WTC11 (cell line): ENCODE data around the gene GOSR2. TPM values are rescaled to one million over a fixed set of nuclear protein-coding genes. Genes with fewer than 3 reads are reported as not detected.

Source experiments
- ATAC-seq: fragments of 200-7000 bp; cut with Tn5 transposase; 2 replicates; pipeline ENCODE4 v1.10.0; 2021; ENCODE audit warnings: mild to moderate bottlenecking, moderate library complexity
- CTCF ChIA-PET: fragments of 300-600 bp; sonication (Branson Sonifier 250); formaldehyde crosslinking; loops from one replicate; lab custom pipeline; 2021; ENCODE audit warnings: antibody characterized with exemption; lab: Charles Lee
- POLR2A ChIA-PET: fragments of 350-600 bp; sonication (Branson Sonifier 250); formaldehyde crosslinking; loops from one replicate; lab custom pipeline; 2021; ENCODE audit warnings: antibody characterized with exemption; lab: Charles Lee
- DNase-seq: peaks from one replicate; pipeline ENCODE4 v3.0.0; 2021; ENCODE audit warnings: low spot score
- H3K27ac Mint-ChIP-seq: 2 replicates; pipeline ENCODE4 v1.8.0; 2021; ENCODE audit warnings: mixed read lengths
- H3K27me3 Mint-ChIP-seq: 2 replicates; pipeline ENCODE4 v1.8.0; 2021; ENCODE audit warnings: low read depth, mild to moderate bottlenecking, moderate library complexity, mixed read lengths
- H3K36me3 Mint-ChIP-seq: 2 replicates; pipeline ENCODE4 v1.8.0; 2021; ENCODE audit warnings: mixed read lengths
- H3K4me1 Mint-ChIP-seq: 2 replicates; pipeline ENCODE4 v1.8.0; 2022; ENCODE audit warnings: mixed read lengths
- H3K4me3 Mint-ChIP-seq: 2 replicates; pipeline ENCODE4 v1.8.0; 2021; ENCODE audit warnings: mild to moderate bottlenecking, moderate library complexity, mixed read lengths
- H3K9me3 Mint-ChIP-seq: 2 replicates; pipeline ENCODE4 v1.8.0; 2021; ENCODE audit warnings: mixed read lengths
- ARID4B ChIP-seq: sonication (generic); formaldehyde crosslinking; IDR thresholded peaks from 2 replicates; pipeline ENCODE4 v1.8.0; 2023; ENCODE audit warnings: missing genetic modification reagents, mild to moderate bottlenecking, borderline replicate concordance
- ESRRA ChIP-seq: sonication (generic); formaldehyde crosslinking; IDR thresholded peaks from 2 replicates; pipeline ENCODE4 v1.8.1; 2022; ENCODE audit warnings: mild to moderate bottlenecking, missing genetic modification reagents, borderline replicate concordance
- FOXK1 ChIP-seq: sonication (generic); formaldehyde crosslinking; IDR thresholded peaks from 2 replicates; pipeline ENCODE4 v1.8.0; 2022; ENCODE audit warnings: mild to moderate bottlenecking, moderate library complexity, missing genetic modification reagents
- FOXP1 ChIP-seq: sonication (generic); formaldehyde crosslinking; IDR thresholded peaks from 2 replicates; pipeline ENCODE4 v1.8.0; 2022; ENCODE audit warnings: missing genetic modification reagents, mild to moderate bottlenecking, moderate library complexity, borderline replicate concordance
- GTF2I ChIP-seq: fragments of 250-450 bp; sonication (Bioruptor Pico); conservative IDR thresholded peaks from 2 replicates; pipeline ENCODE4 v1.4.0; 2021; ENCODE audit warnings: mild to moderate bottlenecking
- JUN ChIP-seq: sonication (generic); formaldehyde crosslinking; IDR thresholded peaks from 2 replicates; pipeline ENCODE4 v1.8.0; 2023; ENCODE audit warnings: mild to moderate bottlenecking, missing genetic modification reagents
- NFATC4 ChIP-seq: fragments of 250-450 bp; sonication (Bioruptor Pico); IDR thresholded peaks from 2 replicates; pipeline ENCODE4 v1.9.0; 2021; ENCODE audit warnings: mild to moderate bottlenecking
- NFE2L1 ChIP-seq: sonication (generic); formaldehyde crosslinking; IDR thresholded peaks from 2 replicates; pipeline ENCODE4 v1.8.1; 2023; ENCODE audit warnings: missing genetic modification reagents
- NFYB ChIP-seq: sonication (generic); formaldehyde crosslinking; conservative IDR thresholded peaks from 2 replicates; pipeline ENCODE4 v1.8.0; 2022; ENCODE audit warnings: low read depth, missing genetic modification reagents
- RELA ChIP-seq: sonication (generic); formaldehyde crosslinking; IDR thresholded peaks from 2 replicates; pipeline ENCODE4 v1.8.1; 2022; ENCODE audit warnings: missing genetic modification reagents, mild to moderate bottlenecking, borderline replicate concordance
- SMAD3 ChIP-seq: sonication (generic); formaldehyde crosslinking; IDR thresholded peaks from 2 replicates; pipeline ENCODE4 v1.8.0; 2022; ENCODE audit warnings: missing genetic modification reagents, mild to moderate bottlenecking, borderline replicate concordance
- SMAD4 ChIP-seq: sonication (generic); formaldehyde crosslinking; IDR thresholded peaks from 2 replicates; pipeline ENCODE4 v1.8.0; 2022; ENCODE audit warnings: mild to moderate bottlenecking, missing genetic modification reagents
- TEAD1 ChIP-seq: sonication (generic); formaldehyde crosslinking; IDR thresholded peaks from 2 replicates; pipeline ENCODE4 v1.8.0; 2022; ENCODE audit warnings: mild to moderate bottlenecking, missing genetic modification reagents
- TEAD4 ChIP-seq: sonication (generic); formaldehyde crosslinking; IDR thresholded peaks from 2 replicates; pipeline ENCODE4 v1.8.0; 2022; ENCODE audit warnings: mild to moderate bottlenecking, missing genetic modification reagents
- ZBTB43 ChIP-seq: sonication (generic); formaldehyde crosslinking; IDR thresholded peaks from 2 replicates; pipeline ENCODE4 v1.8.1; 2023; ENCODE audit warnings: mild to moderate bottlenecking, missing genetic modification reagents
- ZNF396 ChIP-seq: fragments of 250-450 bp; sonication (Bioruptor Pico); IDR thresholded peaks from 2 replicates; pipeline ENCODE4 v1.8.0; 2021; ENCODE audit warnings: mild to moderate bottlenecking, moderate library complexity, borderline replicate concordance
- total RNA-seq: library from RNA; stranded (reverse); gene quantifications from 3 replicates; pipeline ENCODE4 v1.2.3, GENCODE V29; 2021
- TF ChIP-seq, protein P1 (sequence below): sonication (generic); formaldehyde crosslinking; IDR thresholded peaks from 2 replicates; pipeline ENCODE4 v1.8.0; 2022; ENCODE audit warnings: mild to moderate bottlenecking, missing genetic modification reagents
- TF ChIP-seq, protein P2 (sequence below): sonication (generic); formaldehyde crosslinking; IDR thresholded peaks from 2 replicates; pipeline ENCODE4 v1.8.1; 2022; ENCODE audit warnings: low read depth, missing genetic modification reagents, borderline replicate concordance
- TF ChIP-seq, protein P3 (sequence below): sonication (generic); formaldehyde crosslinking; IDR thresholded peaks from 2 replicates; pipeline ENCODE4 v1.8.1; 2023; ENCODE audit warnings: mild to moderate bottlenecking, moderate library complexity, missing genetic modification reagents
- TF ChIP-seq, protein P4 (sequence below): sonication (generic); formaldehyde crosslinking; IDR thresholded peaks from 2 replicates; pipeline ENCODE4 v1.8.1; 2022; ENCODE audit warnings: mild to moderate bottlenecking, moderate library complexity, missing genetic modification reagents
- TF ChIP-seq, protein P5 (sequence below): fragments of 250-450 bp; sonication (Bioruptor Pico); IDR thresholded peaks from 2 replicates; pipeline ENCODE4 v1.9.0; 2021; ENCODE audit warnings: moderate library complexity, mild to moderate bottlenecking, inconsistent platforms, borderline replicate concordance
- TF ChIP-seq, protein P6 (sequence below): sonication (generic); formaldehyde crosslinking; IDR thresholded peaks from 2 replicates; pipeline ENCODE4 v1.8.0; 2022; ENCODE audit warnings: mild to moderate bottlenecking, missing genetic modification reagents
- TF ChIP-seq, protein P7 (sequence below): sonication (generic); formaldehyde crosslinking; IDR thresholded peaks from 2 replicates; pipeline ENCODE4 v1.8.1; 2023; ENCODE audit warnings: mild to moderate bottlenecking, missing genetic modification reagents, moderate library complexity

Gene GOSR2
- total RNA-seq, 1 experiment from 2014 or later = 45.8 TPM

DNA sequence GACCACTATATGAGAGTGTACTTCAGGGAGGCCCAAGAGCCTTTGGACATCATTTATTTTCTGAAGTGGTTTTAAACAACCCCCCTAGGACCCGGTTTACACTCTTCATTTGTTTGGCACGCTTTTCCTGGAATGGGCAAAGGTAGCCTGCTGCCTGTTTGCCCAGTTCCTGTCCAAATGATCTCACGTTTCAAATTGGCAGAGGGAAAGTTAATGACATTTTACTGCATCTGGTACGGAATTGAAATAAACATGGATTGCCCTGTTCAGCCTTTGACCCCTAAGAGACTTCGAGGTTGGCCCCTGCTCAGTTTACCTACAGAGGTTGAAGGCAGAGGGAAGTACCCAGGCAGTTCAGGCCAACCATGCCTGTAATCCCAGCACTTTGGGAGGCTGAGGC, 61.9 kb downstream of the GOSR2 start (continued):
- TF ChIP-seq ARID4B (CRISPR knock-in tag) (no peak), ZNF396 (CRISPR knock-in tag) (no peak), NFE2L1 (CRISPR knock-in tag) (no peak), SMAD3 (CRISPR knock-in tag) (no peak), JUN (no peak), ESRRA (no peak)
- TF ChIP-seq, protein P1, sequence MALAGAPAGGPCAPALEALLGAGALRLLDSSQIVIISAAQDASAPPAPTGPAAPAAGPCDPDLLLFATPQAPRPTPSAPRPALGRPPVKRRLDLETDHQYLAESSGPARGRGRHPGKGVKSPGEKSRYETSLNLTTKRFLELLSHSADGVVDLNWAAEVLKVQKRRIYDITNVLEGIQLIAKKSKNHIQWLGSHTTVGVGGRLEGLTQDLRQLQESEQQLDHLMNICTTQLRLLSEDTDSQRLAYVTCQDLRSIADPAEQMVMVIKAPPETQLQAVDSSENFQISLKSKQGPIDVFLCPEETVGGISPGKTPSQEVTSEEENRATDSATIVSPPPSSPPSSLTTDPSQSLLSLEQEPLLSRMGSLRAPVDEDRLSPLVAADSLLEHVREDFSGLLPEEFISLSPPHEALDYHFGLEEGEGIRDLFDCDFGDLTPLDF (CRISPR knock-in tag) = no peak
- TF ChIP-seq, protein P2, sequence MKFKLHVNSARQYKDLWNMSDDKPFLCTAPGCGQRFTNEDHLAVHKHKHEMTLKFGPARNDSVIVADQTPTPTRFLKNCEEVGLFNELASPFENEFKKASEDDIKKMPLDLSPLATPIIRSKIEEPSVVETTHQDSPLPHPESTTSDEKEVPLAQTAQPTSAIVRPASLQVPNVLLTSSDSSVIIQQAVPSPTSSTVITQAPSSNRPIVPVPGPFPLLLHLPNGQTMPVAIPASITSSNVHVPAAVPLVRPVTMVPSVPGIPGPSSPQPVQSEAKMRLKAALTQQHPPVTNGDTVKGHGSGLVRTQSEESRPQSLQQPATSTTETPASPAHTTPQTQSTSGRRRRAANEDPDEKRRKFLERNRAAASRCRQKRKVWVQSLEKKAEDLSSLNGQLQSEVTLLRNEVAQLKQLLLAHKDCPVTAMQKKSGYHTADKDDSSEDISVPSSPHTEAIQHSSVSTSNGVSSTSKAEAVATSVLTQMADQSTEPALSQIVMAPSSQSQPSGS = no peak
- TF ChIP-seq, protein P3, sequence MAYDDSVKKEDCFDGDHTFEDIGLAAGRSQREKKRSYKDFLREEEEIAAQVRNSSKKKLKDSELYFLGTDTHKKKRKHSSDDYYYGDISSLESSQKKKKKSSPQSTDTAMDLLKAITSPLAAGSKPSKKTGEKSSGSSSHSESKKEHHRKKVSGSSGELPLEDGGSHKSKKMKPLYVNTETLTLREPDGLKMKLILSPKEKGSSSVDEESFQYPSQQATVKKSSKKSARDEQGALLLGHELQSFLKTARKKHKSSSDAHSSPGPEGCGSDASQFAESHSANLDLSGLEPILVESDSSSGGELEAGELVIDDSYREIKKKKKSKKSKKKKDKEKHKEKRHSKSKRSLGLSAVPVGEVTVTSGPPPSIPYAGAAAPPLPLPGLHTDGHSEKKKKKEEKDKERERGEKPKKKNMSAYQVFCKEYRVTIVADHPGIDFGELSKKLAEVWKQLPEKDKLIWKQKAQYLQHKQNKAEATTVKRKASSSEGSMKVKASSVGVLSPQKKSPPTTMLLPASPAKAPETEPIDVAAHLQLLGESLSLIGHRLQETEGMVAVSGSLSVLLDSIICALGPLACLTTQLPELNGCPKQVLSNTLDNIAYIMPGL (CRISPR knock-in tag) = no peak
- TF ChIP-seq, protein P4, sequence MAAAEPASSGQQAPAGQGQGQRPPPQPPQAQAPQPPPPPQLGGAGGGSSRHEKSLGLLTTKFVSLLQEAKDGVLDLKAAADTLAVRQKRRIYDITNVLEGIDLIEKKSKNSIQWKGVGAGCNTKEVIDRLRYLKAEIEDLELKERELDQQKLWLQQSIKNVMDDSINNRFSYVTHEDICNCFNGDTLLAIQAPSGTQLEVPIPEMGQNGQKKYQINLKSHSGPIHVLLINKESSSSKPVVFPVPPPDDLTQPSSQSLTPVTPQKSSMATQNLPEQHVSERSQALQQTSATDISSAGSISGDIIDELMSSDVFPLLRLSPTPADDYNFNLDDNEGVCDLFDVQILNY = no peak
- TF ChIP-seq, protein P5, sequence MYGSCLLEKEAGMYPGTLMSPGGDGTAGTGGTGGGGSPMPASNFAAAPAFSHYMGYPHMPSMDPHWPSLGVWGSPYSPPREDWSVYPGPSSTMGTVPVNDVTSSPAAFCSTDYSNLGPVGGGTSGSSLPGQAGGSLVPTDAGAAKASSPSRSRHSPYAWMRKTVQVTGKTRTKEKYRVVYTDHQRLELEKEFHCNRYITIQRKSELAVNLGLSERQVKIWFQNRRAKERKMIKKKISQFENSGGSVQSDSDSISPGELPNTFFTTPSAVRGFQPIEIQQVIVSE (CRISPR knock-in tag) = no peak

DNA sequence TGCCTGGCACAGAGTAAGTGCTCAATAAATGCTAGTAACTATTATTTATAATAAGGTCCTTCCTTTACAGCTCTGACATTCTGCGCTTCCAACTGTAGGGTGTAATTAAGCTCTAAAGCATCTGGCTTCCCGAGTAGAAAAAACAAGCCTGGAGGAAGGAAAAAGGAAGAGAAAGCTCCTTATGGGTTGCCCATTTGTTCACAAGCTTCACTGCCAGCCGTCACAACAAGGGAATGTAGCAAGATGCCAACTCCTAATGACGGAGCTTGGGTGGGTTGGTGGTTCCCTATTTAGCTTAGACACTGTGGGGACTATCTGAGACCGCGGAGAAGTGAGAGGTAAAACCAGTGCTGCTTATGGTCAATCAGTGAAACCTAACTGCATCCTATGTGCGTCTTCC, 63.4 kb downstream of the GOSR2 start:
- no peak for ATAC-seq
- H3K4me1 Mint-ChIP-seq = peaks cover 10% of the 10 kb centered on the region
- no peak overlapping the region for H3K27ac Mint-ChIP-seq
- H3K27me3 Mint-ChIP-seq = peaks cover 7% of the 10 kb centered on the region; the same call in 1 of the 2 replicates
- peaks cover 5% of the 10 kb centered on the region for H3K9me3 Mint-ChIP-seq
- POLR2A ChIA-PET = no interaction called here
- DNase-seq = no peak
- H3K36me3 Mint-ChIP-seq = no peaks in the 10 kb centered on the region
- CTCF ChIA-PET = interaction anchor here (1.0 to 1.4 kb wide), 2 partner anchors 9 to 44 kb away, joined by 3 to 4 read pairs; no protein-coding TSS in a partner anchor
- TF ChIP-seq RELA (CRISPR knock-in tag) (no peak), SMAD4 (CRISPR knock-in tag) (no peak), NFYB (CRISPR knock-in tag) (no peak), FOXK1 (no peak), GTF2I (CRISPR knock-in tag) (no peak), ZBTB43 (no peak), NFATC4 (CRISPR knock-in tag) (no peak), TEAD1 (no peak), FOXP1 (CRISPR knock-in tag) (no peak), TEAD4 (no peak)
- TF ChIP-seq, protein P6, sequence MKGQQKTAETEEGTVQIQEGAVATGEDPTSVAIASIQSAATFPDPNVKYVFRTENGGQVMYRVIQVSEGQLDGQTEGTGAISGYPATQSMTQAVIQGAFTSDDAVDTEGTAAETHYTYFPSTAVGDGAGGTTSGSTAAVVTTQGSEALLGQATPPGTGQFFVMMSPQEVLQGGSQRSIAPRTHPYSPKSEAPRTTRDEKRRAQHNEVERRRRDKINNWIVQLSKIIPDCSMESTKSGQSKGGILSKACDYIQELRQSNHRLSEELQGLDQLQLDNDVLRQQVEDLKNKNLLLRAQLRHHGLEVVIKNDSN (CRISPR knock-in tag) = no peak
- TF ChIP-seq, protein P7, sequence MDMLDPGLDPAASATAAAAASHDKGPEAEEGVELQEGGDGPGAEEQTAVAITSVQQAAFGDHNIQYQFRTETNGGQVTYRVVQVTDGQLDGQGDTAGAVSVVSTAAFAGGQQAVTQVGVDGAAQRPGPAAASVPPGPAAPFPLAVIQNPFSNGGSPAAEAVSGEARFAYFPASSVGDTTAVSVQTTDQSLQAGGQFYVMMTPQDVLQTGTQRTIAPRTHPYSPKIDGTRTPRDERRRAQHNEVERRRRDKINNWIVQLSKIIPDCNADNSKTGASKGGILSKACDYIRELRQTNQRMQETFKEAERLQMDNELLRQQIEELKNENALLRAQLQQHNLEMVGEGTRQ (CRISPR knock-in tag) = no peak
- TF ChIP-seq, protein P1 (CRISPR knock-in tag) = no peak
- no peak overlapping the region for H3K4me3 Mint-ChIP-seq
